HG02970 (cell line): ENCODE data around the gene MAN2A2.
"Not testable (repeated sequence)": the region's sequence is repeated elsewhere in the genome, so short reads cannot be mapped to it uniquely, and the experiment has no call there.

Experiments used
- ATAC-seq: cut with Tn5 transposase; IDR thresholded peaks from one replicate; pipeline ENCODE4 v1.9.1; 2021; ENCODE audit warnings: mild to moderate bottlenecking, moderate library complexity, moderate number of reproducible peaks; ENCODE audit not compliant: unreplicated experiment, low FRiP score

MAN2A2 gene

GRCh38 chr15:90883526-90883975 lies 19.6 kb upstream of the MAN2A2 start:
- ATAC-seq, result no peak

DNA sequence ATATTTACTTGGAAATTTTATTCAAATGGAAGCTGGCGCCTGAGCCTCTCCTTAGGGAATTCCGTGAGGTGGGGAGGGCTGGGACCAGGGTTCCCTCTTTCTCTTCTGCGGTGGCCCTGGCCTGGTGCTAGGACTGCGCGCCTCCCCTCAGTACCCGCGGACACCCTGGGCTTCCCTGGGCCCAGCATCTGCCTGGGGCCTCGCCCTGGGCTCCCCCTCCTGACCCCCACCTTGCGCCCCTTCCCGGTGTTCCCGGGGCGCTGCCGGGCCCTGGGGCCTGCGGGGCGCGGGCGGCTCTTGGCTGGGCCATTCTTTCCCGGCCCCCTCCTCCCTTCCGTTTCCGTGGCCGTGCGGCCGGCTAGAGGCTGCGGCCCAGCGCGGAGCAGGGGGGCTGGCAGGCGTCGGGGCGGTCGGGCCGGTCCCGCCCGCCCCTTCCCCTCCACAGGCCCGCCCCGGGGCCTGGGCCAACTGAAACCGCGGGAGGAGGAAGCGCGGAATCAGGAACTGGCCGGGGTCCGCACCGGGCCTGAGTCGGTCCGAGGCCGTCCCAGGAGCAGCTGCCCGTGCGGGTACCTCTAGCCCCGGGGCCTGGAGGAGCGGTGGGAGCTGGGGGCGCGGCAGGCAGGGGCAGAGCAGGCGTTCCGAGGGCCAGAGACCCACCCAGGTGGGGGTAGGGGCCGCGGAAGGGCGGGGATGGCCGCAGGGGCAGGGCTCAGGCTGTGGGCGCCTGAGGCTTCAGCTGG lies 19.0 kb upstream of the MAN2A2 start, which contains the start of gene FES:
TSS of gene FES (plus strand) at position 529 of the 743 bp plus-strand sequence. CDS start 542 bp downstream, outside the sequence.
- ATAC-seq, result no peak

DNA sequence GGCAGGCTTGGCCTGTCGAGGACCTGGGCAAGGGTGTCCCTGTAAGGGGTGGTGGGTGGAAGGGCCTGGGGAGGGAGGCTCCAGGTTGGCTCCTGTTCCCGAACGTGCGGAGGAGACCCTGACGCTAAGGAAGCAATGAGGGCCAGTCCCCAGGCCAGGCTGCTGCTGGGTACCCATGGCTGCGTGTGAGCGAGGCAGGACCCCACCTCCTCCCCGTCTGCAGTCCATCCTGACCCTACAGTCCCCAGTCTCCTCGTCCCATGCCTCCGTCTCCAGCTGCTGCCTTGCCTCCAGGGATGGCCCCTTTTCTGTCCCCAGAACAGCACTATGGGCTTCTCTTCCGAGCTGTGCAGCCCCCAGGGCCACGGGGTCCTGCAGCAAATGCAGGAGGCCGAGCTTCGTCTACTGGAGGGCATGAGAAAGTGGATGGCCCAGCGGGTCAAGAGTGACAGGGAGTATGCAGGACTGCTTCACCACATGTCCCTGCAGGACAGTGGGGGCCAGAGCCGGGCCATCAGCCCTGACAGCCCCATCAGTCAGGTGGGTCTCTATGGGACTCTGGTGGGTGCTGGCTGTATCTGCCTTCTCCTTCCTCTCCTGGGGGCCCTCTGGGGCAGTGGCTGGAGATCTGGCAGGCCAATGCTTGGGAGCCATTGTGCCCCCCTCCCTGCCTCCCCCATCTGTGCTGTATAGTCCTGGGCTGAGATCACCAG lies 18.2 kb upstream of the MAN2A2 start:
- no peak for ATAC-seq

- peak; percentile 41 for ATAC-seq
These were observed 17.4 kb upstream of the MAN2A2 start for GRCh38 chr15:90885432-90886290.

DNA sequence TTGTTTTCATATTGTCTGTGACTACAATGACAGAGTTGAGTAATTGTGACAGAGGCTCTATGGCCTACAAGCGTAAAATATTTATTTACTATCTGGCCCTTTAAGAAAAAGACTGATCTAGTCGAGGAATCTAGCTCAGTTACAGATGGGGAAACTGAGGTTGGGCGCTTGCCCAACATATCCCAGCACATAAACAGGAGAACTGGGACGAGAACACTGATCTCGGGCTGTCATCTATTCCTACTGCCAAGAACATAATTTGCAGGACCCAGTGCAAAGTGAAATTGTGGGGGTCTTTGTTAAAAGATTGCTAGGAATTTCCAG lies 16.8 kb upstream of the MAN2A2 start:
- ATAC-seq, result no peak

- ATAC-seq, result no peak
These were observed 16.0 kb upstream of the MAN2A2 start for GRCh38 chr15:90887037-90887481.

DNA sequence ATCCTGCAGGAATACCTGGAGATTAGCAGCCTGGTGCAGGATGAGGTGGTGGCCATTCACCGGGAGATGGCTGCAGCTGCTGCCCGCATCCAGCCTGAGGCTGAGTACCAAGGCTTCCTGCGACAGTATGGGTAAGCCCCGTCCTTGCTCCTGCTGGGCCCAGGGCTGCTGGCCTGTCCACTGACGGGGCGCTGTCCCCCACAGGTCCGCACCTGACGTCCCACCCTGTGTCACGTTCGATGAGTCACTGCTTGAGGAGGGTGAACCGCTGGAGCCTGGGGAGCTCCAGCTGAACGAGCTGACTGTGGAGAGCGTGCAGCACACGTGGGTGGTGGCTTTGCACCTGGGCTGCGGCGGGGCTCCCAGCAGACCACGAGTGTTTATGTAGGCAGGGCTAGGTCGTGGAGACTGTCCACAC lies 13.8 kb upstream of the MAN2A2 start:
- ATAC-seq, result no peak

GRCh38 chr15:90889736-90890456 lies 13.2 kb upstream of the MAN2A2 start:
- no peak for ATAC-seq

DNA sequence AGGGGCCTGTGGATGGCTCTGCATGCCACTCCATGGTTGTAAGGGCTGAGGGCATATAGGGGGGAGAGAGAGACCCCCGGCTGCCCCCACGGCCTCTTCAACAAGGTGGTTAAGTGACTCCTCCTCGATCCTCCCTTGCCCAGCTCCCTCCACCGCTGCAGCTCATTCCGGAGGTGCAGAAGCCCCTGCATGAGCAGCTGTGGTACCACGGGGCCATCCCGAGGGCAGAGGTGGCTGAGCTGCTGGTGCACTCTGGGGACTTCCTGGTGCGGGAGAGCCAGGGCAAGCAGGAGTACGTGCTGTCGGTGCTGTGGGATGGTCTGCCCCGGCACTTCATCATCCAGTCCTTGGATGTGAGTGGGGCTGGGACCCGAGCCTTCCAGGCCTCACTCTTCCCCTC lies 12.3 kb upstream of the MAN2A2 start:
- no peak for ATAC-seq

GRCh38 chr15:90891346-90891949 lies 11.7 kb upstream of the MAN2A2 start:
- no peak for ATAC-seq

DNA sequence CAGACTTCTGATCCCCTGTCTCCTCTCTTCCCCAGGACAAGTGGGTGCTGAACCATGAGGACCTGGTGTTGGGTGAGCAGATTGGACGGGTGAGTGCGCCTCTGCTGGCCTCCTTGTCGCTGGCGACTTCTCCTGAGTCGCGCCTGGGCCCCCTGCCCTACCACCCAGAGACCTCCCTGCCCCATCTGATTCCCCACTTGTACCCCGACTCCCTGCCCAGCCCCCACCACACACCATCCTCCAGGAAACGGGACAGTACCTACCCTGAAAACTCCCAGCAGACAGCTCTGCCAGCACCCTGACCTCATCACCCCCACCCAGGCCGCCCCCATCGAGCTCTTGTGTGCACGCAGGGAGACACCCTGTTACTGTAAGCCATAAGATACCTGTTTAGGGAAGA lies 11.1 kb upstream of the MAN2A2 start:
- no peak for ATAC-seq

GRCh38 chr15:90892498-90893174 lies 10.5 kb upstream of the MAN2A2 start:
- no peak for ATAC-seq

- no peak for ATAC-seq
These were observed 9.7 kb upstream of the MAN2A2 start for GRCh38 chr15:90893175-90894090.

DNA sequence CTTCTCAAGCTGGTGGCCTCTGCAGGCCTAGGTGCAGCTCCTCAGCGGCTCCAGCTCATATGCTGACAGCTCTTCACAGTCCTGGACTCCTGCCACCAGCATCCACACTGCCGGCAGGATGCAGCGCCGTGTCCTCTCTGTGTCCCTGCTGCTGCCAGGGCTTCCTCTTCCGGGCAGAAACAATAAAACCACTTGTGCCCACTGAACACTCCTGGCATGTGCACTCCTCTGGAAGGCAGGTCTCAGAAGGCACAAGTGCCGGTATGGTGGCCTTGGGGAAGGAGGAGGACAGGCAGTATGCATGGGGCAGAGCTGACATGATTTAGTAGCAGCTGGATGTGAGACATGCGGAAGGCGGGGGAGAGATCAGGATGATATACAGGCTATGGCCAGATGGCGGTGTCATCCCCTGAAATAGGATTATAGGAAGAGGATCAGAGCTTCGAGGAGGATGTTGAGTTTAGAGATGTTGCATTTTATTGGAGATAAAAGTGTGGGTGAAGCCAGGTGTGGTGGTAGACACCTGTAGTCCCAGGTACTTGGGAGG lies 7.5 kb upstream of the MAN2A2 start:
- ATAC-seq, result no peak

DNA sequence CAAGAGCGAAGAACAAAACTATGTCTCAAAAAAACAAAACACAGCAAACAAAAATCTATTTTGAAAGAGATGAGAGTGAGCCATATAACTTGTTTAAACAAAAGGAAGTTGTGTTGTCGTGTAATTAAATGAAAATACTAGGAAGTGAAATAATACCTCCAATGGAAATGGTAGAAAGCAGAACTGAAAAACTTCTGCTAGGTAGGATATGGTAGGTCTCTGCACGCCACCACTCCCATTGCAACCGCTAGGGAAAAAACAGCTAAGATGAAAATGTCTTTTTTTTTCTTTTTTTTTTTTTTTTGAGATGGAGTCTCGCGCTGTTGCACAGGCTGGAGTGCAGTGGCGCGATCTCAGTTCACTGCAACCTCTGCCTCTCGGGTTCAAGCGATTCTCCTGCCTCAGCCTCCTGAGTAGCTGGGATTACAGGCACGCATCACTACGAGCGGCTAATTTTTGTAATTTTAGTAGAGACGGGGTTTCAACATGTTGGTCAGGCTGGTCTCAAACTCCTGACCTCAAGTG lies 5.9 kb upstream of the MAN2A2 start:
- ATAC-seq, result not testable (repeated sequence)

- no peak for ATAC-seq
These were observed 1.7 kb upstream of the MAN2A2 start for GRCh38 chr15:90901175-90902039.
